Thyroid gland (tissue), 4 donors: ENCODE data around the gene NOP53.

ENCODE experiments used
- POLR2A ChIP-seq, 2 donors: fragments of 450-650 bp; IDR thresholded peaks; one replicate each; pipeline ENCODE4 v1.6.1; 2017; ENCODE audit warnings: antibody characterized with exemption in 2 of 2, mild to moderate bottlenecking in 2 of 2, moderate library complexity in 1 of 2
- TF ChIP-seq, protein P1 (sequence below), 6 experiments: fragments of 200-600 bp in 3 of 6; fragments of 450-650 bp in 3 of 6; sonication (generic) in 3 of 6; IDR thresholded peaks; one replicate each; pipeline ENCODE4 v1.5.1; 2016 to 2019; ENCODE audit warnings: antibody characterized with exemption in 6 of 6, mild to moderate bottlenecking in 2 of 6, inconsistent platforms in 1 of 6, moderate library complexity in 1 of 6

DNA sequence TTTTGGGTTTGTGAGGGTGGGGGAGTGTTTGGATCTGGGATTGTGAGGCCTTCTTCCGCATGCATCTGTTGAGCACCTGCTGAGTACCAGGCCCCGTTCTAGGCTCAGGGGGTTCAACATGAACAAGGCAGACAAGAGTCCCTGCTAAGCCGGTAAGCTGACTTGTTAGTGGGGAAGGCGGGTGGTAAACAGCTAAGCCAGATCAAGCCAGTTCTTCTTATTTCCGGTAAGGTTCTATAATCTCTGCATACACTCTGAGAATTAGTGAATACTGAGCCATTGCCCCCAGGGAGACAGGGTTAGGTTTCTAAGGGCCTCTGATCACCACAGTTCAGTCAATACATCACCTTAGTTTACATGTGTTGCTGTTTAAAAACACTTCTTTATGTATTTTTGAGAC, 42.0 kb upstream of the NOP53 start:
- TF ChIP-seq, protein P1, sequence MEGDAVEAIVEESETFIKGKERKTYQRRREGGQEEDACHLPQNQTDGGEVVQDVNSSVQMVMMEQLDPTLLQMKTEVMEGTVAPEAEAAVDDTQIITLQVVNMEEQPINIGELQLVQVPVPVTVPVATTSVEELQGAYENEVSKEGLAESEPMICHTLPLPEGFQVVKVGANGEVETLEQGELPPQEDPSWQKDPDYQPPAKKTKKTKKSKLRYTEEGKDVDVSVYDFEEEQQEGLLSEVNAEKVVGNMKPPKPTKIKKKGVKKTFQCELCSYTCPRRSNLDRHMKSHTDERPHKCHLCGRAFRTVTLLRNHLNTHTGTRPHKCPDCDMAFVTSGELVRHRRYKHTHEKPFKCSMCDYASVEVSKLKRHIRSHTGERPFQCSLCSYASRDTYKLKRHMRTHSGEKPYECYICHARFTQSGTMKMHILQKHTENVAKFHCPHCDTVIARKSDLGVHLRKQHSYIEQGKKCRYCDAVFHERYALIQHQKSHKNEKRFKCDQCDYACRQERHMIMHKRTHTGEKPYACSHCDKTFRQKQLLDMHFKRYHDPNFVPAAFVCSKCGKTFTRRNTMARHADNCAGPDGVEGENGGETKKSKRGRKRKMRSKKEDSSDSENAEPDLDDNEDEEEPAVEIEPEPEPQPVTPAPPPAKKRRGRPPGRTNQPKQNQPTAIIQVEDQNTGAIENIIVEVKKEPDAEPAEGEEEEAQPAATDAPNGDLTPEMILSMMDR (IDR thresholded peaks at IDR 0.05): no peak
- no peak for TF ChIP-seq POLR2A (IDR thresholded peaks at IDR 0.05)
